Measurements from ENCODE around the gene TBX15. TPM values are rescaled to one million over a fixed set of nuclear protein-coding genes. Genes with fewer than 3 reads are reported as not detected.

The TBX15 gene
- total RNA-seq, 1 donor from 2014 or later, result 0.64 TPM

DNA sequence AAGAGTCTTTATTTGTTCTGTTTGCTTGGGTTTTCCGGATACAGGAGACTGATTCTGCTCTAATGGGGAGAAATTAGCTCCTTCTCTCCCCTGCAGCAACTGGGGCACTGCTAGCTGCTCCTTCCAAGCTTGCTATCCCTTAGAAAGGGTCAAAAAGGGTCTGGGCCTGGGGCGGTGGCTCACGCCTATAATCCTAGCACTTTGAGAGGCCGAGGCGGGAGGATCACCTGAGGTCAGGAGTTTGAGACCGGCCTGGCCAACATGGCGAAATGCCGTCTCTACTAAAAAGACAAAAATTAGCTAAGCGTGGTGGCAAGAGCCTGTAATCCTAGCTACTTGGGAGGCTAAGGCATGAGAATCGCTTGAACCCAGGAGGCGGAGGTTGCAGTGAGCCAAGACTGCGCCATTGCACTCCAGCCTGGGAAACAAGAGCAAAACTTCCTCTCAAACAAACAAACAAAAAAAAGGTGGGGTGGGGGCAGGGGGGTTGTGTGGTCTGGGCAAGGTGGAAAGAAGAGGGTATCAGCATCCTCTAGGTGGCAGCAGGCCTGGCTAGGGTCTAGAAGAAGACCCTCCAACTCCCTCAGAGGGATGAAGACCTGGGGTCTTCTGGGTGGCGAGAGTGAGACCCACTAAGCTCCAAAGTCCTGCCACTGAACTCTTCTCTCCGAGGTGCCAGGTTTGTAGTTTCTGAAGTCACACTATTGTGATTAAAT is 15.4 kb upstream of the TBX15 start:
- DNase-seq (no peak), ATAC-seq (no peak)
- intact Hi-C loops (cut with micrococcal nuclease), result loop anchor here (10.0 kb wide), 1 partner anchor 849 kb away; no protein-coding TSS in a partner anchor

DNA sequence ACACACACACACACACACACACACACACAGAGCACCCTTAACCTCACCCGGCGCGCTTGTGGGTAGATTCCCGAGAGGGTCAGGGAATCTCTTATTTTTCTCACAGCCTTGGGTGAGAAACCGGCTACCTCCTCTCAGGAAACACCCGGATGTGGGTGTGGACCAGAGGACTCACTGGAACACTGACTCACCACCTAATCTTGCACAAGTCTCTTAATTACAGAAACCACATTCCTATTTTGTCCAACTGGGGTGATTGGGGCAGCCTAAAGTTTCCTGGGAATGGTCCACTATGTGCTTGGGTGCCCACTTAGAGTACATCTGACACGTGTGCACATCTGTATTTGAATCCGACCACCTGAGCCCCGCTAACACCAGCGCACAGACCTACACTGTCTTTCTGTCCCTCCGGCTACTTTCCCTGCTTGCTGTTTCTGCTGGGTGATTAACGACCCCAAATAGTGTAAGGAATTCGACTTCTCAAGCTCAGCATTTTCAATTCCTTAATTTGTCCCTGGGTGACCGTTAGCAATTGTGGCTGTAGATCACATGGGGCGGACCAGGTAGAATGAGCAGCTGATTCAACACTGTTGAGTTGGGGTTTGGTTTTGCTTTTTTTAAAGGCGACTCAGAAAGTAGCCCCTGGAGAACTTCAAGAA is 14.0 kb upstream of the TBX15 start:
- ATAC-seq (peak; percentile 65), DNase-seq (no peak)
- intact Hi-C loops (cut with micrococcal nuclease), result loop anchor here (10.0 kb wide), 1 partner anchor 847 kb away; no protein-coding TSS in a partner anchor

DNA sequence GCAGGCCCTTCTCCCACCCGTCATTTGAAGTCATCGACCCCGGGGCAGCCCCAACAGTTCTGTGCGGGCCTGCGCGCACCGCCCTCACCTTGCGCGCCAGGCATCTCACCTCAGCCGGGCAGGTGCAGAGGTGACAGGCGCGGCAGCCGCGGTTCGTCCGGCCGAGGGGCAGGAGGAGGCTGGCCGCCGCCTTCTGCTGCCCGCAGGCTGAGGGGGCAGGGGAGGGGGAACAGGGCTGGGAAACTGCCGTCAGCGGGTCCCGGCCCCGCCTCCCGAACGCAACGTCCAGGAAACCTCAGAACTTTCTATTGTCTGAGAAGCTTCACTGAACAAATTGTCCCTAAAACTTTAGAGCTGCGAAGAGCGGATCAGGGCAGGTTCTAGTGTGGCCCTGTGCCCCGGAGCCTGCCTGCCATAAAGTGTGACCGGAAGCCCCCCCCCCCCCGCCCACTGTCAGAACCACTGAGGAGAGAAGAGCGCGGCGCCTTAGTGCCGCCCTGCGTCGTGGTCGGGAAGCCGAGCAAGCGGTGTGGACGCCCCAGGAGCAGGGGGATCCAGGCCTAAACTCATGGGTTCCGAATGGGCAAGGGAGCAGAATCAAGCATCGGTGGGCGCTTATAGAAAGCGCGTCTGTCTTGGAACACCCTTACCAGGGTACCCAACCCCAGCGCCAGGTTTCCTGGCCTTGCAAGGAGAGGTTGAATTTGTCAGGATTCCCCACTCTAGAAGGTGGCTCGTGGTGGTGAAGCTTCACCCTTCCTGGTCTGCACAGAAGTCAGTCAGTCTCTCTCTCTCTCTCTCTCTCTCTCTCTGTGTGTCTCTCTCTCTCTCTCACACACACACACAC is 13.3 kb upstream of the TBX15 start:
- DNase-seq, result peak; percentile 38
- intact Hi-C loops (cut with micrococcal nuclease), result loop anchor here (10.0 kb wide), 1 partner anchor 847 kb away; no protein-coding TSS in a partner anchor
- ATAC-seq, result peak; percentile 57

DNA sequence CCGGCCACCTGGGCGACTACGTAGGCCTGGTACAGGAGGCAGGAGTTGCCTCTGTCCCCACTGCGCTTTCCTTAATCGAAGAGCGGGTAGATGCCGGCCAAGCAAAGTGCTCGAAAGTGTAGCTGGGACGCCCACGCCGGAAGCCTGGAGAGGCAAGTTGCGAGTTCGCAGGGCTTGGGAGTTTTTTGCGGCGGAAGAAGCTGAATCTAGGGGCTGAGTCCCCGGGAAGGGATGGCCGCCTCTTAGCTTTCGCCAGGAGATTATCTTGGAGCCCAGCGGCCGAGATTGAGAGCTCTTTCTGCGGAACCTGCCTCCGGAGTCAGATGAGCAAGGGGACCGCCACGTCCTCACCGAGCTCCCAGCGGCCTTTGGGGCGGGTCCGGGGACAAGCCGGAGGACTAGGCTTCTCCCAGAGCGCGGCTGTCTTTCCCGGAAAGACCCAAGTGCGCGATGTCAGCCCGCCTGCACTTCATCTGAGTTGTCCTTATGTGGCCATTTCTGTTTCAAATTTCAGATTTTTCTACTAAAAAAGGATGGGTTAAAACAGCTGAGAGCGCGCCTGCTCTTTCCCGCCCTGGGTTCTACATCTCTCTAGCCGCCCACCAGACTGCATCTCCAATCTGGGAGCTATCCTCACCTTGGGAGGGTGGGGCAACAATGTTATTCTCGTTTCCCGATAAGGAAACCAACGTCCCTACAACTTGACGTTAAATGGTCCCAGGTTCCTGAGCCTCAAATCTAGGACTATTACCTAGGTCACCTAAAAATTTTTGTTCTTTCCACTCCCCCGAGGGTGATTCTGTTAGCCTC is 12.4 kb upstream of the TBX15 start:
- intact Hi-C loops (cut with micrococcal nuclease), result loop anchor here (10.0 kb wide), 1 partner anchor 846 kb away; no protein-coding TSS in a partner anchor
- peak; percentile 37 for DNase-seq

DNA sequence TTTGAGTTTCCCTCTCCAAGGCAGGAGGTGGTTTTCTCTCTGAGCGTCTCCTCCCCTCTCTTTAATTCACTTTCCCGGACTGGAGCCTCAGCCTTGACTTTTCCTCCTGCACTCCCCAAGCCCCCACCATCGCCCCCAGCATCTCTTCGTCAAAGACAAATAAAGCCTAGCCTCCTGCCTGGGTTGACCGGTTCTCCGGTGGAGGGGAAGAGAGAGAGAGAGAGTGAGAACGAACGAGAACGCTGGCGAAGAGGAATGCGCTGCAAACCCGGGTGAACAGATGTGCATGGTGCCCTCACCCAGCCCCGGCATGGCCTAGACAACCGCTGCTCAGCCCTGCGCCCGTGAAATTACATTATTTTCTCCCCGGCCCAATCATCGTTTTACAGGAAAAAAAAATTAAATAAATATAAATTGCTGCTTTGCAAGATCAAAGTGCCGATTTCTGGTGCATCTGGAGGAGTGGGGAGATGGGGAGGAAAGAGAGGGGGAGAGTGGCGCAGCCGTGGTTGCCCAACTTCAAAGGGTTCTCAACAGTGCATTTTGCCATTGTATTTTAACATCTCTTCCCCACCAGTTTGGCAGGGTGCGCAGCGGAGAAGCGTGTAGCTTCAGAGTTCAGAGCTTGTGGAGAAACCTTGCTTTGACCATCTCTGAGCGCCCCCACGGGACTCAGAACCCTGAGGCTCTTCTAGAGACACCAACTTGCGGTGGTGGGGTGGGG is 11.4 kb upstream of the TBX15 start:
- no peak for DNase-seq
- intact Hi-C loops (cut with micrococcal nuclease), result loop anchor here (10.0 kb wide), 1 partner anchor 845 kb away; no protein-coding TSS in a partner anchor
- ATAC-seq, result no peak

More for the DNA sequence above, 12.4 kb upstream of the TBX15 start:
- ATAC-seq, result peak; percentile 38

DNA sequence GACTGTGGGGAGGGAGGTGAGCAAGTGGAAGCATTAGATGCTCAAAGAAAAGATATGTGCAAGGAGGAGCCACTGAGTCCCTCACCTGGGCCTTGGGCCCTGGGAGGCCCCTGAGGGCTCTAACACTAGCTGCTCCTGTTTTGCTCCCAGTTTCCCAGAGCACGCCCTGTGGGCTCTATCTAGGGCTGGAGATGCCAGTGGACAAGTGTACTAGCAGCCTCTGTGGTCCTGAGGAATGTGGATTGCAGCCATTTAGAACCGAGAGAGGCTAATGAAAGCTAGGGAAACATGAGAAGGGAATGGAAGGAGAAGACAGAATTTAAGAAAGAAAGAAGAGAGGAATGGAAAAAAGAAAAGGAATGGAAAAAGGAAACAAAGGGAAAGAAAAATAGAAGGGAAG is 10.0 kb upstream of the TBX15 start:
- ATAC-seq (no peak), DNase-seq (no peak)
- intact Hi-C loops (cut with micrococcal nuclease), result no loop called here

DNA sequence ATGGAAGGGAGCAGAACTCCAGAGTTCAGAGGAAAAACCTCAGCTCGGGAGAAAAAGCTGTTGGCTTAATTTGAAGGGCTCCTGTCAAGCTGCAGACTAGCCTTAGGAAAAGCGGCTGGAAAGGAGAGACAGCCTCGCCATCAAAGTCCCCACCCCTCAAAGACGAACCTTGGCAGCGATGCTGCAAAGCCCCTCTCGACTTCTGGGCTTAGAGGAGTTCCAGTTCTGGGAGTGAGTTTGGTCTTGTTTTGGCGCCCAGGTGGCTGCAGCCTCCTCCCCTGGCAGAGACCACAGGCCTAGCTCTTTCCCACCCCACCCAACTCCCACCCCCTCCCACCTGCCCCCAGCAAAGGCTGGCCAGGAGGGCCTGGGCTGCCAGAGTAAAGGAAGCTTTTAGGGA is 9.1 kb upstream of the TBX15 start:
- DNase-seq, result no peak
- no peak for ATAC-seq
- intact Hi-C loops (cut with micrococcal nuclease), result no loop called here

DNA sequence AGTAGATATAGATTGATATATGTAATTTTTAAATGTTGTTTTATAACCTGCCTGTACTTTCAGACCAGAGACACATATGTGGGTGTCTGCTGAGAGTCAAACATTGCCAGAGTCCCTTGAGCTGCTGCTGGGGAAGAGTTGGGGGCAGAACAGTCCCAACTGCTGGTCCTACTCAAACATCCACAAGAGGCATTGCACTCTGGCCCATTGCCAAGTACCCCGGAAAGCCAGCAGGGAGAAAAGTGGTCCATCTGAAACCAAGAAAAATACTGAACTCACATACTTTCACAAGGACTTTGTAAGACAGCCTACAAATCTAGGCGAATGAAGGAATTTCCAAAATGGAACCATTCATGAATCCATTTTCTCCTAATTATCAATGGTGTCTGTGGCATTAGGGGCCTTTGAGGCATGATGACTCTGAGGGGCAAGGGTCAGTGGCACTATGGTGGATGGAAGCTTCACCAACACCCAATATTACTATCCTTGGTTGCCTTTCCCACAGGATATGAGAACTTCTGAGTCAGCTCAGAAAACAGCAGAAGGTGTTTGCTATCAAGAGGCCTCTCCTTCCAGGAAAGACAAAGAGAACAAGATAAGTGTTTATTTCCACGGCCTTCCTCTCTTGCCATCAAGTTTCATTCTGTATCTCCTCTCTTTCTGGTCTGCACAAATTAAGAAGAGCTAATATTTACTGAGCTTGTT is 7.3 kb upstream of the TBX15 start:
- intact Hi-C loops (cut with micrococcal nuclease), result no loop called here
- DNase-seq (no peak), ATAC-seq (no peak)

DNA sequence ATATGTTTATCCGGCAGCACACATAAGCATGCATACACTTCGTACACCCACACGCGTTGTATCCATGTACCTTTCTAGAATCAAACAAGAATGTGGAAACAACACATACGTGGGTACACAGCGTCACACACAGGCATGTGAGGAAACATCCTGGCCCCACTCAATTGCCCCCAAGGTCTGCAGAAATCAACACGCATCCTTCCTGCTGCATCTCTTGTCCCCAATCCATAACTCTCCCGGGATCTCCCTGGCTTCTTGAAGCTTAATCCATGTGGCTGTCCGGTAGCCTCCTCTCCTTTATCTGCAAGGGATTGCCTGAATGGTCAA is 5.5 kb upstream of the TBX15 start:
- ATAC-seq (no peak), DNase-seq (no peak)
- intact Hi-C loops (cut with micrococcal nuclease), result no loop called here

DNA sequence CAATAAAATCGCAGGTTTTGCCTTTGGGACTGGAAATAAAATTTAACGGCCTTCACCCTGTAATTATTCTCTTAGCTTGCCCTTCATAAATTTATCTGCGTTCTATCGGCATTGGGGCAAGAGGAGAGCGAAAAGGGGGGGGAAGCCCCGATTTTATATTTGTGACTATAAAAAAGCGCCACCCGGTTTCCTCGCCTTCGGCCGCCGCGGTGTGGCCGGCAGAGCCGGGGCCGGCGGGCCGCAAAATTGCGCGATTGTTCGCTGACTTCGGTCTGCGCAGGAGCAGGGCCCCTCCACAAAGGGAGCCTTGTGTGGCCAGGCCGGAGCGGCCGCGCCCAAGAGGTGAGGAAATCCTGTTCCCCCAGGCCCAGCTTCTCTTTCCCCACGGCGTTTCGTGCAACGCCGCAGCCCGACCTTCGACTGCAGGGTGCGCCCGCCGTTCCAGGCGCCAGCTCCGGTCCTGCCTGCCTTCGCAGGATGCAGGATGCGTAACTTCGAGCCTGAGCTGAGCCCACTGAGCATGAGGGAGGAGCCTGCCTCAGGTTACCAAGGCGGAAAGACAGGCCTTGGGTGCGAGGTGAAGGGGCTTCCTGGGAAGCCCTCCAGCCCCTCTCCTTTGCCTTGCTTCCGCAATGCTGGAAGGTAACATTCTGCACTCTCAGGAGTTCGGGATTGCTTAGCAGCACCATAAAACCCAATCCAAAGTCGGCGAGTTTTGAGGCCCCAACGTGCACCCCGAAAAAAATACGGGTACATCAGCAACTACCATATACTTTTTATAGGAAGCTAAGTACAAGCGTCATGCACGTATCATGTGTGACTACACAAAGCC is 4.9 kb upstream of the TBX15 start:
- DNase-seq, result no peak
- intact Hi-C loops (cut with micrococcal nuclease), result no loop called here
- ATAC-seq, result no peak

DNA sequence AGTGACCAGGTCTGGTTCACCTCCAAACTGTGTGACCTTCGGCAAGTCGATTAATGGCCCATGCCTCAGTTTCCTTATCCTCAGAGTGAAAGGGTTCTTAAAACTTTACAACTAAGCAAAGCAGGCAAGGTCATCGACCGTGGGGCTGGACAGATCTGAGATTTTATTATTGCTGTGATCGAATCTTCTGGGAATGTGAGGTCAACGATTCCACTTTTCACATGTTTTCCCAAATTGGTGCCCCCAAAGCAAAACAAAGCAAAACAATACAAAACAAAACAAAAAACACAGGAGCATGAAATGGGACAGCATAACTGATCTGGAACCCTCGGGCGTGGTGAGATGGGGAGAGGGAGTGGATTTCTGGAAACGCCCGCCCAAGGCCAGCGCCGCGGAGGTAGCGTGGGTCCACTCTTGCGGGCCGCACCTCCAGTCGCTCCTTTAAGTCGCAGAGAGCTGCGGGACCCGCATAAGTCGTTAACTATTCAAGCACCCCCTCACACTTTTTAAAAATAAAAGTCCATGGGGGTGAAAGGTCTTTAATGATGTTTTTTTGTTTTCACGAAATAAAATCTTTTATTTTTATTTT is 4.2 kb upstream of the TBX15 start:
- no peak for DNase-seq
- ATAC-seq, result no peak
- intact Hi-C loops (cut with micrococcal nuclease), result no loop called here

DNA sequence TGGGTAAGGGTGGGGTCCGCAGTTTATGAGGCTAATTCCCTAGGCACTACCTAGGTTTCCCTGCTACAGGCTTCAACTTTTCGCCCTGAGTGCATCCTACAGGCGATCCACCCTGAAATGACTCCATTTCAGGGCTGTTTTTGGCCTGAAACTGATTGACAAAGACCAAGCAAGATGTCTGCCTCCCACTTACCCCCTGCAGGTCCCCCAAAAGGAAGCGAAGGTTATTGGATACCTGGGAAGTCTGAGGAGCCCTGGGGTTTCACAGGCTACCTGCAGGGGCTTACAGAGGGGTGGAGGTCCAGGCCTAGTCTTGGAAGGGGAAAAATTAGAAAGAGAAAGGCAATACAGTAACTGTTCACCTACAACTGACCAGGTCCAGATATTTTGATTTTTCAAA is 3.3 kb upstream of the TBX15 start:
- no peak for DNase-seq
- intact Hi-C loops (cut with micrococcal nuclease), result no loop called here
- ATAC-seq, result no peak

DNA sequence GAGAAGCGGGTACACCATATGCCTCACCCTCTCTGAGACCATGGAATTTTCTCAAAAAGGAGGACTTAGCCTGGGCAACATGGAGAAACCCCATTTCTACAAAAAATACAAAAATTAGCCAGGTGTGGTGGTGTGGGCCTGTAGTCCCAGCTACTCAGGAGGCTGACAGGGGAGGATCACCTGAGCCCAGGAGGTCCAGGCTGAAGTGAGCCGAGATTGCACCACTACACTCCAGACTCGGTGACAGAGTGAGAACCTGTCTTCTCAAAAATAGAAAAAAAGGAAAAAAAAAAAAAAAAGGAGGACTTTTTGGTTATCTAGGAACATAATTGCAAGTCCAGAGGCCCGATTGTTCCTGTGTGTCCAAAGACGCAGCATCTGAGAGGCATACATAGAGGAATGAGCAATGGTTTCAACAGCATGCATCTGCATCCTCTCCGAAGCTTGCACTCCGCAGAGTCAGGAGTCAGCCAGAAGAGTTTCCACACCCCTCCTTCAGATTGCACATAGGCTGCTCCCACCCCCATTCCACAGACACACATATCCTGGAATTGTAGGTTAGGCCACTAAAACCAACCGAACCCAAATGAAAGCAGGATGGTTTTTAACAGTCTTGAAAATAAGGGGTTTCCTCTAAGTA is 2.5 kb upstream of the TBX15 start:
- no peak for DNase-seq
- no peak for ATAC-seq
- intact Hi-C loops (cut with micrococcal nuclease), result no loop called here

DNA sequence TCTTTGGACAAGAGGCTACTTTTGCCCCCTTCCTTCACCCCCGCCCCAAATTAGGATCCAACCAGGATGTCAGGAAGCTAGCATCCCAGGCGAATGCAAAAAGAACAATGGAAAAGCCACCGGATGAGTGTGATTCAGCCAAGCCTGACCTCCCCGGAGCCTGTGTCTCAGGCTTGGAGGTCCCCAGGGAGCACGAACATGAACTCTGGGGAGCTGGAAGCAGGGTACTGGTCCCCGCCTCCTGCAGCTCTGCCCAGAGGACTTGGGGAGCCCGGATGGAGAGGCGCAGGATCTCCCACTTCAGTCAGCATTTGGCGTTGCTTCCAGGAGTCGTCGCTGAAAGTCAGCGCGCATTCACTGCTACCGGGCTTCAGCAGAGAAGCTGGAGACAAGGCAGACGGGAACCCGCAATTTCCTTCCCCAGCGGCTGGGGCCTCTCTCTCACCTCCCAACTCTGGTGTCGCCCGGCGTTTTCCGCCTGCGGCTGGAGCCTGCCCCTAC is 1.8 kb upstream of the TBX15 start:
- intact Hi-C loops (cut with micrococcal nuclease), result no loop called here
- DNase-seq (no peak), ATAC-seq (no peak)

DNA sequence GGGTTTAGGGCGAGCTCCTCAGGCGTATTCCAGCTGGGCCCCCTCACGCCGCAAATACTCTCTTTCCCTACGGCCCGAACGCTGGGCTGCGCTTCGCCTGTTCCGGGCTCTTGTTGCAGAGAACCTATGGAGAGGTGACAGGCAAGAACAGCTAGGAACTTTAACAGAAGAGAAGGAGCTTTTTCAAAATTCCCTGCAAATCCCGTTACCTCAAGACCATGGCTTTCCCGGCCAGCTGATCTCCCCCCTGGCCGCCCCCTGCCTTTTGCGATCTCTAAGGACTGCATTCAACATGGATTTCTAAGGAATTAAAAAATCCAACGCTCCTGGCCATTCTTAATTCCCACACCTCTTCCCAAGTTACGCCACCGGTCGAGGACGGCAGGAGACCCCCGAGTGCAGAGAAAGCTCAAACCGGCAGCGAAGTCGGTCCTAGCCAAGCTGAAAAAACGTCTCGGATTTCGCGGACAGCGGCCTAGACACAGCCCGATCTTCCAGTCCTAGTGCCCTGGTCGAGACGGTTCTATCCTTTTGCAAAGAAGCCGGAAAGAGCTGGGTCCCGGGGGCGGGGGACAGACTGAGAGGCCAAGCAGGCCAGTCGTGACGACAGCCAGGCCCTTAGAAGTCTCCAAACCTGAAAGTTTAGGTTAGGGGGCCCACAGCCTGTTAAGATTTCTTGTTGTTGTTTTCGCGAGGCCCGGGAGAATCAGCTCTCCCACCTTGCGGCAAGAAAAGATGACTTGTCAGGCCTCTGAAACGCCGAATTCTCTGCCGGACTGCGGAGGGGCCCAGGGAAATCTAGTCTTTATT is 1.1 kb upstream of the TBX15 start:
- DNase-seq, result no peak
- ATAC-seq, result no peak
- intact Hi-C loops (cut with micrococcal nuclease), result no loop called here

Measured in left ventricle myocardium superior (tissue), 1 donor.